ENCODE measurements around the gene LIM2.
"Not testable (repeated sequence)": the region's sequence is repeated elsewhere in the genome, so short reads cannot be mapped to it uniquely, and the experiment has no call there.

The LIM2 gene

GRCh38 chr19:51410950-51411748 is 23.4 kb upstream of the LIM2 start:
- no peak for TF ChIP-seq CTCF (IDR thresholded peaks at IDR 0.05; ENCODE audit: insufficient read depth, missing control alignments)
- FAIRE-seq (no peak), DNase-seq (ENCODE audit: insufficient read length, low spot score) (no peak)

- peak; percentile 50 for TF ChIP-seq CTCF (IDR thresholded peaks at IDR 0.05; ENCODE audit: insufficient read depth, missing control alignments)
- FAIRE-seq (no peak), DNase-seq (ENCODE audit: insufficient read length, low spot score) (no peak)
Observed at GRCh38 chr19:51407511-51408131, 19.8 kb upstream of the LIM2 start.

GRCh38 chr19:51402117-51402516 is 14.3 kb upstream of the LIM2 start:
- DNase-seq (ENCODE audit: insufficient read length, low spot score) (no peak), FAIRE-seq (no peak)
- TF ChIP-seq CTCF (IDR thresholded peaks at IDR 0.05; ENCODE audit: insufficient read depth, missing control alignments) = no peak

- not testable (repeated sequence) for FAIRE-seq; DNase-seq (ENCODE audit: insufficient read length, low spot score)
Observed at GRCh38 chr19:51399936-51400335, 12.2 kb upstream of the LIM2 start.

GRCh38 chr19:51399231-51399630 is 11.5 kb upstream of the LIM2 start:
- FAIRE-seq = no peak
- no peak for TF ChIP-seq CTCF (IDR thresholded peaks at IDR 0.05; ENCODE audit: insufficient read depth, missing control alignments)
- DNase-seq (ENCODE audit: insufficient read length, low spot score) = no peak

GRCh38 chr19:51398096-51398704 is 10.4 kb upstream of the LIM2 start:
- TF ChIP-seq CTCF (IDR thresholded peaks at IDR 0.05; ENCODE audit: insufficient read depth, missing control alignments) = peak; percentile 63
- FAIRE-seq = peak; percentile 16

GRCh38 chr19:51397453-51397852 is 9.7 kb upstream of the LIM2 start:
- FAIRE-seq; DNase-seq (ENCODE audit: insufficient read length, low spot score): not testable (repeated sequence)

More at GRCh38 chr19:51398096-51398704, 10.4 kb upstream of the LIM2 start:
- DNase-seq (ENCODE audit: insufficient read length, low spot score) = peak; percentile 49

- no peak for TF ChIP-seq CTCF (IDR thresholded peaks at IDR 0.05; ENCODE audit: insufficient read depth, missing control alignments)
- no peak for DNase-seq (ENCODE audit: insufficient read length, low spot score)
- FAIRE-seq = no peak
Observed at GRCh38 chr19:51396175-51396574, 8.4 kb upstream of the LIM2 start.
